Neutrophil (primary cell): Measurements from ENCODE around the gene SCUBE3.

Experiments used
- H3K27ac ChIP-seq: fragments of 200-600 bp; sonication (generic); 2 replicates; pipeline ENCODE4 v1.5.1; 2016; ENCODE audit warnings: mild to moderate bottlenecking, moderate library complexity
- H3K27me3 ChIP-seq: fragments of 200-600 bp; sonication (generic); 2 replicates; pipeline ENCODE4 v1.6.0; 2016; ENCODE audit warnings: mild to moderate bottlenecking
- H3K36me3 ChIP-seq: fragments of 200-600 bp; sonication (generic); 2 replicates; pipeline ENCODE4 v1.5.1; 2017
- H3K4me1 ChIP-seq, 2 experiments: fragments of 200-600 bp in 1 of 2; sonication (generic) in 1 of 2; 1 replicate in 1 of 2; 2 replicates in 1 of 2; pipeline versions ENCODE4 v1.5.1 to v1.6.1; 2013 to 2016; ENCODE audit warnings: low read depth in 1 of 2, low read length in 1 of 2, mild to moderate bottlenecking in 1 of 2, moderate library complexity in 1 of 2; ENCODE audit not compliant: control insufficient read depth in 1 of 2, insufficient read depth in 1 of 2
- H3K4me3 ChIP-seq, 2 experiments: fragments of 200-600 bp in 1 of 2; sonication (generic) in 1 of 2; 1 replicate in 1 of 2; 2 replicates in 1 of 2; pipeline ENCODE4 v1.5.1; 2013 to 2016; ENCODE audit warnings: low read depth in 1 of 2, low read length in 1 of 2, mild to moderate bottlenecking in 1 of 2, moderate library complexity in 1 of 2
- H3K9me3 ChIP-seq: fragments of 200-600 bp; sonication (generic); 2 replicates; pipeline ENCODE4 v1.5.1; 2016
- TF ChIP-seq, protein P1 (sequence below): fragments of 200-600 bp; sonication (generic); IDR thresholded peaks from 2 replicates; pipeline ENCODE4 v1.5.1; 2016; ENCODE audit warnings: antibody characterized with exemption

The SCUBE3 gene

DNA sequence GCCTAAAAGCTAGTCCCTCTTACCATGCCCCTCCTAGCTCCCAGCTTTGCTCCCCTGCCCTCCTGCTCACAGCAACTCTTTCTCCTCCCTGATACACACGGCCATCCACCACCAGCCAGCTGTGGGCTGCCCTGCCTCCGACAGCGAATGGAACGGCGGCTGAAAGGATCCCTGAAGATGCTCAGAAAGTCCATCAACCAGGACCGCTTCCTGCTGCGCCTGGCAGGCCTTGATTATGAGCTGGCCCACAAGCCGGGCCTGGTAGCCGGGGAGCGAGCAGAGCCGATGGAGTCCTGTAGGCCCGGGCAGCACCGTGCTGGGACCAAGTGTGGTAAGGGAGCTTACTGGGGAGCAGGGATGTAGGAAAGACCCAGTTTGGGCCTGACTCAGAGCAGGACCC lies 29.1 kb downstream of the SCUBE3 start:
- no peak overlapping the region for H3K4me3 ChIP-seq
- no peaks in the 10 kb centered on the region for H3K9me3 ChIP-seq
- H3K27ac ChIP-seq: no peak overlapping the region
- no peaks in the 10 kb centered on the region for H3K36me3 ChIP-seq
- H3K27me3 ChIP-seq: no peaks in the 10 kb centered on the region
- TF ChIP-seq, protein P1, sequence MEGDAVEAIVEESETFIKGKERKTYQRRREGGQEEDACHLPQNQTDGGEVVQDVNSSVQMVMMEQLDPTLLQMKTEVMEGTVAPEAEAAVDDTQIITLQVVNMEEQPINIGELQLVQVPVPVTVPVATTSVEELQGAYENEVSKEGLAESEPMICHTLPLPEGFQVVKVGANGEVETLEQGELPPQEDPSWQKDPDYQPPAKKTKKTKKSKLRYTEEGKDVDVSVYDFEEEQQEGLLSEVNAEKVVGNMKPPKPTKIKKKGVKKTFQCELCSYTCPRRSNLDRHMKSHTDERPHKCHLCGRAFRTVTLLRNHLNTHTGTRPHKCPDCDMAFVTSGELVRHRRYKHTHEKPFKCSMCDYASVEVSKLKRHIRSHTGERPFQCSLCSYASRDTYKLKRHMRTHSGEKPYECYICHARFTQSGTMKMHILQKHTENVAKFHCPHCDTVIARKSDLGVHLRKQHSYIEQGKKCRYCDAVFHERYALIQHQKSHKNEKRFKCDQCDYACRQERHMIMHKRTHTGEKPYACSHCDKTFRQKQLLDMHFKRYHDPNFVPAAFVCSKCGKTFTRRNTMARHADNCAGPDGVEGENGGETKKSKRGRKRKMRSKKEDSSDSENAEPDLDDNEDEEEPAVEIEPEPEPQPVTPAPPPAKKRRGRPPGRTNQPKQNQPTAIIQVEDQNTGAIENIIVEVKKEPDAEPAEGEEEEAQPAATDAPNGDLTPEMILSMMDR: no peak
- H3K4me1 ChIP-seq: no peaks in the 10 kb centered on the region

DNA sequence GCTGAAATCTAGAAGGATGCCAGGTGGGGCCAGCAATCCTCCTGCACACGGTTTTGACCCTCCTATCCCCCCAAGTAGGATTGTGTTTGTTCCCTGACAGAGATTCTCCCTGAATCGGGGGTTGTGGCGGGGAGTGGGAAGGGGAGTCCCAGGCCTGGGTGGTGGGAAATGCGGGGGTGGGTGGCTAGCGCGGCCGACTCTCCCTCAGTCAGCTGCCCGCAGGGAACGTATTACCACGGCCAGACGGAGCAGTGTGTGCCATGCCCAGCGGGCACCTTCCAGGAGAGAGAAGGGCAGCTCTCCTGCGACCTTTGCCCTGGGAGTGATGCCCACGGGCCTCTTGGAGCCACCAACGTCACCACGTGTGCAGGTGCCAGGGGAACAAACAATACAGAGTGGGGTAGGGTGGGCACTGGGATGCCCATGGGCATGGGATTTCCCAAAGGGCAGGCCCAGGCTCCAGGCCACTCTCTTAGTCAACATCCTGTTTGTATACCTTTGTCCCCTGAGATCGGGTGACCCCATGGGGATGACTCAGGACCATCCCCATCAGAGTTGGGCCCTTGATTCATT lies 29.7 kb downstream of the SCUBE3 start:
- TF ChIP-seq, protein P1: no peak
- Histone ChIP-seq H3K4me1 (no peaks in the 10 kb centered on the region), H3K36me3 (no peaks in the 10 kb centered on the region), H3K27me3 (no peaks in the 10 kb centered on the region), H3K27ac (no peak overlapping the region), H3K9me3 (no peaks in the 10 kb centered on the region), H3K4me3 (no peak overlapping the region)

DNA sequence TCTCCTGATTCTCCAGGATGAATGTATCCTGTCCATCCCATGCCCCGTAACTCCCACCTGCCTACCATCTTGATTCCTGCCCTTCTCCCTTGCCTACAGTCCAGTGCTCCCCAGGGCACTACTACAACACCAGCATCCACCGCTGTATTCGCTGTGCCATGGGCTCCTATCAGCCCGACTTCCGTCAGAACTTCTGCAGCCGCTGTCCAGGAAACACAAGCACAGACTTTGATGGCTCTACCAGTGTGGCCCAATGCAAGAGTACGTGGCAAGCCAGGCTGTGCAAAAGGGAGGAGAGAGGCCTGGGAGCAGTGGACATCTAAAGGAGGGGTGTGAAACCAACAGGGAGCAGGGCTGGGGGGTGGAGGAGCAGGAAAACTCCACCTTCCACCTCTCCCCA lies 30.8 kb downstream of the SCUBE3 start:
- H3K4me1 ChIP-seq: no peaks in the 10 kb centered on the region
- no peaks in the 10 kb centered on the region for H3K9me3 ChIP-seq
- H3K27me3 ChIP-seq: no peaks in the 10 kb centered on the region
- H3K36me3 ChIP-seq: no peaks in the 10 kb centered on the region
- H3K4me3 ChIP-seq: no peak overlapping the region
- H3K27ac ChIP-seq: no peak overlapping the region
- TF ChIP-seq, protein P1: no peak

DNA sequence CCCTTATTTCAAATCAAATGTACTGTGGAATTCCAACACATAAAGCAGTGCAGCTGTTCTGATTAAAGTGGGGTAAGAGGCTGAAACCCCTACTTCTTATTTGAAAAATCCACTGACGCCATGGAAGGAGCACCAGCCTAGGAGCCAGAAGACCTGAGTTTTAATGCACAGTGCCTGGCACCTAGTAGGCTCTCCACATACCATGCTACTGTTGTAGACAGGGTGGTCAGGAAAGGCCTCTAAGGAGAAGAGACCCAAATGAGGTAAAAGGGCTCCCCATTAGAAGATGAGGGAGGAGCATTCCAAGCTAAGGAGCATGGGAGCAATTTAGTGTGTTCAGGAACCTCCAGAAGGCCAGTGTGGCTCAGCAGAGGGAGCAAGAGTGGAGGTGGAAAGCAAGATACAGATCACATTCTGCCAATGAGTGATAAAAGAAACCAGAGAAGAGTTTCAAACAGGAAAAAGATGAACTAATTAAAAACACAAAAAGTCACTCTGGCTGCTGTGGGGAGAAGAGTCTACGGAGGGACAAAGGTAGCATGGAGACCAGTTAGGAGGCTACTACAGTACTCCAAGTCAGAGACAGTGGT lies 34.0 kb downstream of the SCUBE3 start:
- Histone ChIP-seq H3K4me3 (no peak overlapping the region), H3K27ac (no peak overlapping the region), H3K4me1 (no peaks in the 10 kb centered on the region), H3K36me3 (no peaks in the 10 kb centered on the region), H3K27me3 (no peaks in the 10 kb centered on the region), H3K9me3 (no peaks in the 10 kb centered on the region)
- TF ChIP-seq, protein P1: no peak

DNA sequence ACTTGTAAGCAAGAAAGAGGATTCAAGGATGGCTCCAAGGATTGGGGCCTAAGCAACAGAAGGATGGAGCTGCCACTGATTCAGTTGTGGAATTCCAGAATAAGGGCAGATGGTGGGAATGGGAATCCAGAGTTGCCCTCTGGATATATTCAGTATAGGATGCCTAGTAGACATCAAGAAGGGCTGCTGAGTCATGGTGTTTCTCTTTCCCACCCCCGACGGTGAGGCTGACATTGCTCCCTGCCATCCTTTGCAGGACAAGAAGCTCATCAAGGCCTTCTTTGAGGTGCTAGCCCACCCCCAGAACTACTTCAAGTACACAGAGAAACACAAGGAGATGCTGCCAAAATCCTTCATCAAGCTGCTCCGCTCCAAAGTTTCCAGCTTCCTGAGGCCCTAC lies 34.5 kb downstream of the SCUBE3 start:
- Histone ChIP-seq H3K4me3 (no peak overlapping the region), H3K27ac (no peak overlapping the region)
- TF ChIP-seq, protein P1: no peak

More for the DNA sequence above, 34.5 kb downstream of the SCUBE3 start:
- H3K4me1 ChIP-seq: no peaks in the 10 kb centered on the region
- no peaks in the 10 kb centered on the region for H3K36me3 ChIP-seq
- no peaks in the 10 kb centered on the region for H3K27me3 ChIP-seq
- H3K9me3 ChIP-seq: no peaks in the 10 kb centered on the region
